Parathyroid adenoma (tissue), 2 donors: ENCODE results near the gene SHC4.

Experiments
- H2AFZ ChIP-seq: fragments of 300-600 bp; sonication (generic); one replicate; pipeline ENCODE4 v1.7.0; 2017; ENCODE audit warnings: antibody characterized with exemption, mild to moderate bottlenecking
- H3K27ac ChIP-seq: fragments of 300-600 bp; sonication (generic); one replicate; pipeline ENCODE4 v1.7.0; 2017
- H3K27me3 ChIP-seq: fragments of 300-600 bp; sonication (generic); one replicate; pipeline ENCODE4 v1.7.0; 2017; ENCODE audit warnings: low read length; ENCODE audit not compliant: control insufficient read depth, insufficient read depth
- H3K36me3 ChIP-seq: fragments of 300-600 bp; sonication (generic); one replicate; pipeline ENCODE4 v1.7.0; 2017; ENCODE audit warnings: low read length; ENCODE audit not compliant: control insufficient read depth, insufficient read depth
- H3K4me1 ChIP-seq: fragments of 300-600 bp; sonication (generic); one replicate; pipeline ENCODE4 v1.7.0; 2017; ENCODE audit warnings: control low read depth
- H3K4me2 ChIP-seq: fragments of 300-600 bp; sonication (generic); one replicate; pipeline ENCODE4 v1.7.0; 2017; ENCODE audit warnings: low read length
- H3K4me3 ChIP-seq: fragments of 300-600 bp; sonication (generic); one replicate; pipeline ENCODE4 v1.7.0; 2017; ENCODE audit warnings: low read depth, low read length
- H3K79me2 ChIP-seq: fragments of 300-600 bp; sonication (generic); one replicate; pipeline ENCODE4 v1.7.0; 2017; ENCODE audit warnings: control low read depth
- H3K9ac ChIP-seq: fragments of 300-600 bp; sonication (generic); one replicate; pipeline ENCODE4 v1.7.0; 2017; ENCODE audit warnings: mild to moderate bottlenecking
- H3K9me3 ChIP-seq: fragments of 300-600 bp; sonication (generic); one replicate; pipeline ENCODE4 v1.7.0; 2017; ENCODE audit warnings: low read length; ENCODE audit not compliant: control insufficient read depth
- TF ChIP-seq, protein P1 (sequence below): fragments of 300-600 bp; sonication (generic); IDR thresholded peaks from one replicate; pipeline ENCODE4 v1.7.0; 2017; ENCODE audit warnings: antibody characterized with exemption, mild to moderate bottlenecking
- donor health status: primary hyperparathyroidism.

The SHC4 gene

DNA sequence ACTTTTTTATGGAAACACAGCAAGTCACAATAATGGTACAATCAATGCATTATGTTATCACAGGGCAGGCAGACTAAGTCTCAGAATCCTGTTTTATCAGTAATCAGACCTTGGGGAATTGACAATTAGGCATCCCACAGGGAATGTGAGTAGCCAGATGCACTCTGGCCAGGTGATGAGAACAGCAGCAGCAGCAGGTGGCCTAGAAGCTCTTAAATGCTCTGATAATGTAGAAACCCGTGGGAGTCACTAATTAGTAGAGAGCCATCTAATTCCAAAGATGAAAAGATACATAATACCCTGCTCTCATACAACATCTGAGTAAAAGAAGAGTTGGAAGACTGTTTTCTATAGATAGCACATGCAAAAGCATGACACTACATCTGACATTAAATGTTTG lies 165.4 kb downstream of the SHC4 start:
- Histone ChIP-seq H3K27me3 (no peaks in the 10 kb centered on the region), H3K4me1 (no peaks in the 10 kb centered on the region), H3K79me2 (no peaks in the 10 kb centered on the region), H3K4me2 (no peak overlapping the region), H3K9me3 (no peaks in the 10 kb centered on the region), H2AFZ (no peak overlapping the region), H3K36me3 (no peaks in the 10 kb centered on the region), H3K9ac (no peak overlapping the region), H3K4me3 (no peak overlapping the region), H3K27ac (no peak overlapping the region)
- TF ChIP-seq, protein P1, sequence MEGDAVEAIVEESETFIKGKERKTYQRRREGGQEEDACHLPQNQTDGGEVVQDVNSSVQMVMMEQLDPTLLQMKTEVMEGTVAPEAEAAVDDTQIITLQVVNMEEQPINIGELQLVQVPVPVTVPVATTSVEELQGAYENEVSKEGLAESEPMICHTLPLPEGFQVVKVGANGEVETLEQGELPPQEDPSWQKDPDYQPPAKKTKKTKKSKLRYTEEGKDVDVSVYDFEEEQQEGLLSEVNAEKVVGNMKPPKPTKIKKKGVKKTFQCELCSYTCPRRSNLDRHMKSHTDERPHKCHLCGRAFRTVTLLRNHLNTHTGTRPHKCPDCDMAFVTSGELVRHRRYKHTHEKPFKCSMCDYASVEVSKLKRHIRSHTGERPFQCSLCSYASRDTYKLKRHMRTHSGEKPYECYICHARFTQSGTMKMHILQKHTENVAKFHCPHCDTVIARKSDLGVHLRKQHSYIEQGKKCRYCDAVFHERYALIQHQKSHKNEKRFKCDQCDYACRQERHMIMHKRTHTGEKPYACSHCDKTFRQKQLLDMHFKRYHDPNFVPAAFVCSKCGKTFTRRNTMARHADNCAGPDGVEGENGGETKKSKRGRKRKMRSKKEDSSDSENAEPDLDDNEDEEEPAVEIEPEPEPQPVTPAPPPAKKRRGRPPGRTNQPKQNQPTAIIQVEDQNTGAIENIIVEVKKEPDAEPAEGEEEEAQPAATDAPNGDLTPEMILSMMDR = no peak

DNA sequence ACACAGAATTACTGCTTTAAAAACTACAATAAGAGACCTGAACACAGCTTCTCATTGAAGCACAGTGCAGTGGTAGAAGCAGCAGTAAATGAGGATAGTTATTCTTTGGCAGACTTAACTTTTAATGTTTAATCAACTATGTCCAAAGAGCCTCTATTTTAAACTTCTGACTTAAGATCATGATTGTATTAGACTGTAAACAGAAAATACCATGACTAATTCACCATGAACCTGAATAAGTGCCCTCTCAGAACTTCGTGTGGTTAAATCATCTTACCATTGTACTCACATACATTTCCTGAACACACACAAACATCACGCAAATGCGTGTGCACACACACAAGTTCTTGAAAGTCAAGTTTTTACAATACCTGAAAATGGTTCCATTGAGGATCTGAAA lies 166.8 kb downstream of the SHC4 start:
- Histone ChIP-seq H3K27me3 (no peaks in the 10 kb centered on the region), H3K27ac (no peak overlapping the region), H3K79me2 (no peaks in the 10 kb centered on the region), H3K4me1 (no peaks in the 10 kb centered on the region), H3K4me3 (no peak overlapping the region), H3K9ac (no peak overlapping the region), H2AFZ (no peak overlapping the region), H3K36me3 (no peaks in the 10 kb centered on the region), H3K9me3 (no peaks in the 10 kb centered on the region), H3K4me2 (no peak overlapping the region)
- TF ChIP-seq, protein P1 = no peak

DNA sequence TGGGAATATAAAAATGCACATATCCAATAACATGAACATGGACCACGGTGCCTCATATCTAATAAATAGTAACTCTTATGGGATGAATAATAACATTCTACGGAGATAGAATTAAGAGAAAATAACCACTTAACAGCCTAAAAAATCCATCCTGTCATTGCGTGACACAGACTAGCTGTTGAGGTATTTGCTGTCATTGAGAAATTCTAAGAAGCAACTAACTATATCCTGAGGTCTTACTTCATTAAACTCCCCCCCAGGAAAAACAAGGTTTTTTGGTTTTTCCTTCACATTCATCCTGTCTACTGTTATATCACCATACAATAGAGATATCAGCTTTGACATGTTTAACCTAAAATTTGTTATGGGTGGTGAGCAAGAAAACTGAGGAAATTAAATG lies 167.2 kb downstream of the SHC4 start:
- Histone ChIP-seq H3K9me3 (no peaks in the 10 kb centered on the region), H2AFZ (no peak overlapping the region), H3K27me3 (no peaks in the 10 kb centered on the region), H3K79me2 (no peaks in the 10 kb centered on the region), H3K4me2 (no peak overlapping the region), H3K9ac (no peak overlapping the region), H3K27ac (no peak overlapping the region), H3K4me1 (no peaks in the 10 kb centered on the region), H3K36me3 (no peaks in the 10 kb centered on the region), H3K4me3 (no peak overlapping the region)
- TF ChIP-seq, protein P1 = no peak

DNA sequence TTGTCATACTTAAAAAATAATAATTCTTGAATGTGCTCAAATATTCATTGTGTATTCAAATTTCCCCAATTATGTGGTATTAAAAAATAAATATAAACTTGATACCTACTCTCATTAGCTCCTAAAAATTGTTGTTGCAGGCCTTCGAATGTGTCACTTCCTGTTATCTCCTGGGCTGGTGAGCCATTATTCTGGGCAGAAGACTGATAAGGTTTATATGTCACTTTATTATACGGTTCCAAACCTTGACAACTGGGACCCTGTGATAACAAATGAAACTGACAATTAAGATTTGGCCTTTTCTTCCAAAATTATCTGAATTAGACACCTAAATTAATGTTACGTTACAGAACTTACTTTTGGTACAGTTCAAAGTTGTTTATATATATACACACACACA lies 167.8 kb downstream of the SHC4 start:
- Histone ChIP-seq H3K4me3 (no peak overlapping the region), H2AFZ (no peak overlapping the region), H3K4me1 (no peaks in the 10 kb centered on the region), H3K9ac (no peak overlapping the region), H3K27ac (no peak overlapping the region), H3K4me2 (no peak overlapping the region), H3K9me3 (no peaks in the 10 kb centered on the region), H3K36me3 (no peaks in the 10 kb centered on the region), H3K27me3 (no peaks in the 10 kb centered on the region), H3K79me2 (no peaks in the 10 kb centered on the region)
- TF ChIP-seq, protein P1 = no peak

DNA sequence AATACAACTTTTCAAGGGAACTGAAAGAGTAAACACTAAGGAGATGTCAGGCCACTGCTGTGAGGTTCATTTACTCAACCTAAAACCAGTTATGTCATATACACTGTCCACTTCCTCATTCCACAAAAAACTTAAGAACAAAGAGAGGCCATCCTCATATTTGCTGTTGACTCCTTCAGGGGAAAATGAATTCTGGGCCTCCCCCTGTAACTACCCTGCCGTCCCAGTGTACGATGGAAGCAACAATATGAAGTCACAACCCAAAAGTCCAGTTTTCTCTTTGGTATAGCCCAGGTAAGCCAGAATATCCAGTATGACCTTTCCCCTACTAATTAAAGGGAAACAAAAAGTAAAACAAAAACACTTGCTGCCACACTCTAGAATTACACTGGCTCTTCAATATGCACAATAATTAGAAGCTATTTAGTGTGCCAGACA lies 169.0 kb downstream of the SHC4 start:
- Histone ChIP-seq H3K9me3 (no peaks in the 10 kb centered on the region), H2AFZ (no peak overlapping the region), H3K36me3 (no peaks in the 10 kb centered on the region), H3K4me3 (no peak overlapping the region), H3K4me1 (no peaks in the 10 kb centered on the region), H3K79me2 (no peaks in the 10 kb centered on the region), H3K27ac (no peak overlapping the region), H3K4me2 (no peak overlapping the region), H3K27me3 (no peaks in the 10 kb centered on the region), H3K9ac (no peak overlapping the region)
- TF ChIP-seq, protein P1 = no peak
